NCI-H774 (cell line): ENCODE measurements around the gene CD226.
"Not testable (repeated sequence)": the region's sequence is repeated elsewhere in the genome, so short reads cannot be mapped to it uniquely, and the experiment has no call there.

Experiments
- DNase-seq: peaks from one replicate; lab custom pipeline; 2025; lab: John Stamatoyannopoulos, UW

Gene CD226

GRCh38 chr18:69947361-69948133, at the start of gene CD226:
CD226 (minus strand) TSS chr18:69947873; CDS start chr18:69947406, 467 bp downstream.
- no peak for DNase-seq

GRCh38 chr18:69996951-69997798, 49.5 kb upstream of the CD226 start:
- DNase-seq = no peak

GRCh38 chr18:69996417-69996816, 48.7 kb upstream of the CD226 start:
- no peak for DNase-seq

GRCh38 chr18:69995774-69996173, 48.1 kb upstream of the CD226 start:
- DNase-seq = no peak

- no peak for DNase-seq
These were observed 45.1 kb upstream of the CD226 start for GRCh38 chr18:69992776-69993175.

- no peak for DNase-seq
These were observed 40.2 kb upstream of the CD226 start for GRCh38 chr18:69987870-69988269.

GRCh38 chr18:69985239-69985638, 37.6 kb upstream of the CD226 start:
- DNase-seq = no peak

GRCh38 chr18:69982417-69982816, 34.7 kb upstream of the CD226 start:
- no peak for DNase-seq

- DNase-seq = no peak
These were observed 34.3 kb upstream of the CD226 start for GRCh38 chr18:69981948-69982347.

GRCh38 chr18:69980982-69981804, 33.5 kb upstream of the CD226 start:
- DNase-seq = no peak

- DNase-seq = no peak
These were observed 32.8 kb upstream of the CD226 start for GRCh38 chr18:69980509-69980908.

GRCh38 chr18:69978732-69979715, 31.4 kb upstream of the CD226 start:
- no peak for DNase-seq

GRCh38 chr18:69975294-69975693, 27.6 kb upstream of the CD226 start:
- not testable (repeated sequence) for DNase-seq

GRCh38 chr18:69974365-69974764, 26.7 kb upstream of the CD226 start:
- DNase-seq = no peak

- no peak for DNase-seq
These were observed 21.8 kb upstream of the CD226 start for GRCh38 chr18:69969491-69969890.

GRCh38 chr18:69968039-69968438, 20.4 kb upstream of the CD226 start:
- no peak for DNase-seq

- no peak for DNase-seq
These were observed 15.5 kb upstream of the CD226 start for GRCh38 chr18:69963196-69963595.

GRCh38 chr18:69961718-69962117, 14.0 kb upstream of the CD226 start:
- no peak for DNase-seq

- DNase-seq = no peak
These were observed 10.7 kb upstream of the CD226 start for GRCh38 chr18:69958422-69958821.

GRCh38 chr18:69957747-69958146, 10.1 kb upstream of the CD226 start:
- DNase-seq = no peak
